ENCODE data around the gene LRPAP1. TPM values are rescaled to one million over a fixed set of nuclear protein-coding genes. Genes with fewer than 3 reads are reported as not detected.

The LRPAP1 gene
- total and polyA plus RNA-seq, 10 of the 15 experiments (the other 5 are each of a cell fraction or from before 2014, with no cell fraction given) = 1.0 to 100 (median 51.1) TPM

- TF ChIP-seq PRDM15 (CRISPR knock-in tag; IDR thresholded peaks at IDR 0.05) (no peak), CHD2 (IDR thresholded peaks at IDR 0.05; ENCODE audit: borderline replicate concordance, low read depth, low read length) (peak; percentile 67), HCFC1 (IDR thresholded peaks at IDR 0.05; ENCODE audit: low read length) (peak; percentile 85), POU2F2 (IDR thresholded peaks at IDR 0.05; ENCODE audit: borderline replicate concordance, low read depth, low read length) (peak; percentile 83; the same call in 2 of the 3 replicates), LARP7 (IDR thresholded peaks at IDR 0.05) (0 out of 2 replicates have a peak, but pooled peaks have one; percentile 48), EP300 (IDR thresholded peaks at IDR 0.05; ENCODE audit: borderline replicate concordance in 1 of 2, control insufficient read depth in 1 of 2, low read depth in 2 of 2, low read length in 2 of 2) (no peak), GATAD2B (conservative IDR thresholded peaks at IDR 0.05; ENCODE audit: low read depth) (0 out of 2 replicates have a peak, but pooled peaks have one; percentile 23), CREM (IDR thresholded peaks at IDR 0.05; ENCODE audit: low read depth) (peak; percentile 26; the same call in 1 of the 2 replicates), TAF1 (IDR thresholded peaks at IDR 0.05; ENCODE audit: borderline replicate concordance, low read depth, low read length) (peak; percentile 96), POLR2AphosphoS2 (IDR thresholded peaks at IDR 0.05; ENCODE audit: low read depth, low read length) (peak; percentile 95), TCF12 (IDR thresholded peaks at IDR 0.05; ENCODE audit: low read depth, low read length) (peak; percentile 39; the same call in 1 of the 2 replicates), NBN (IDR thresholded peaks at IDR 0.05) (no peak), BMI1 (IDR thresholded peaks at IDR 0.05; ENCODE audit: borderline replicate concordance) (peak; percentile 92), IKZF1 (conservative IDR thresholded peaks at IDR 0.05) (peak; percentile 28; the same call in 1 of the 2 replicates), NKRF (conservative IDR thresholded peaks at IDR 0.05) (0 out of 2 replicates have a peak, but pooled peaks have one; percentile 33), SP1 (IDR thresholded peaks at IDR 0.05; ENCODE audit: low read depth, low read length) (peak; percentile 41), POLR2A (IDR thresholded peaks at IDR 0.05; ENCODE audit: low read depth, low read length) (peak; percentile 99), RUNX3 (IDR thresholded peaks at IDR 0.05; ENCODE audit: low read length) (no peak), SMAD5 (IDR thresholded peaks at IDR 0.05; ENCODE audit: low read depth) (peak; percentile 75; the same call in 1 of the 2 replicates), SIX5 (IDR thresholded peaks at IDR 0.05; ENCODE audit: low read depth, low read length, severe bottlenecking) (peak; percentile 80), MEF2B (IDR thresholded peaks at IDR 0.05; ENCODE audit: partially characterized antibody, poor library complexity, severe bottlenecking) (peak; percentile 12), MXI1 (IDR thresholded peaks at IDR 0.05; ENCODE audit: low read depth, low read length) (peak; percentile 84), TARDBP (IDR thresholded peaks at IDR 0.05; ENCODE audit: borderline replicate concordance) (0 out of 2 replicates have a peak, but pooled peaks have one; percentile 36), EGR1 (IDR thresholded peaks at IDR 0.05; ENCODE audit: borderline replicate concordance in 1 of 2, low read depth in 2 of 2, low read length in 2 of 2) (0 out of 3 replicates have a peak, but pooled peaks of 1 of the 2 experiments have one; percentile 41)
Measured at GRCh38 chr4:3531879-3532750, at the start of gene LRPAP1 (continued).

All from GM12878 (cell line).